ENCODE data around the gene CBFA2T2.

DNA sequence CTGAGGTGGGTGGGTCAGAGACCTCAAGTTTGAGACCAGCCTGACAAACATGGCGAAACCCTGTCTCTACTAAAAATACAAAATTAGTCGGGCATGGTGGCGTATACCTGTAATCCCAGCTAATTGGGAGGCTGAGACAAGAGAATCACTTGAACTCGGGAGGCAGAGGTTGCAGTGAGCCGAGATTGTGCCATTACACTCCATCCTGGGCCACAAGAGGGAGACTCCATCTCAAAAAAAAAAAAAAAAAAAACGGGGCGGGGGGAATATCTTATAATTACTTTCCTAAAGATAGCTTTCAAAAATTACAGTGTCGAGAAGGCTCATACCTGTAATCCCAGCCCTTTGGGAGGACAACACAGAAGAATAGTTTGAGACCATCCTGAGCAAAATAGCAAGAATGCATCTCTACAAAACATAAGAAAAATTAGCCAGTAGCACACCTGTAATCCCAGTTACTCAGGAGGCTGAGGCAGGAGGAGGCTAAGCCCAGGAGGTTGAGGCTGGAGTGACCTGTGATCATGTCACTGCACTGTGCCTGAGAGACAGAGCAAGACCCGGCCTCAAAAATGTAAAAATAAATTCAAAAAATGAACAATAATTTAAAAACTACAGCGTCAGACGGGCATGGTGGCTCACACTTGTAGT is 25.8 kb downstream of the CBFA2T2 start:
- TF ChIP-seq CTCF (IDR thresholded peaks at IDR 0.05; ENCODE audit: extremely low read depth in 1 of 2, insufficient read depth in 1 of 2, low read depth in 1 of 2, low read length in 2 of 2) (peak in 1 of 2 donors; percentile 11), MAX (IDR thresholded peaks at IDR 0.05; ENCODE audit: insufficient read depth, insufficient read length) (no peak), POLR2A (IDR thresholded peaks at IDR 0.05; ENCODE audit: low read depth, low read length) (no peak), GATA2 (IDR thresholded peaks at IDR 0.05; ENCODE audit: insufficient read depth, insufficient read length, low read depth, low read length) (no peak), EZH2 (IDR thresholded peaks at IDR 0.05; ENCODE audit: borderline replicate concordance, low read depth, low read length, severe bottlenecking) (no peak), JUN (IDR thresholded peaks at IDR 0.05; ENCODE audit: borderline replicate concordance, insufficient read depth, insufficient read length, low read depth) (no peak), MYC (IDR thresholded peaks at IDR 0.05; ENCODE audit: low read depth, low read length) (no peak), POLR2AphosphoS5 (IDR thresholded peaks at IDR 0.05; ENCODE audit: insufficient read depth, low read depth, low read length) (no peak)
